ENCODE measurements around the gene SHC1. TPM values are rescaled to one million over a fixed set of nuclear protein-coding genes. Genes with fewer than 3 reads are reported as not detected.

The SHC1 gene
- total RNA-seq, 1 donor from 2014 or later = 43.3 TPM

- Mint-ChIP-seq H3K27ac (no peak overlapping the region), H3K36me3 (ENCODE audit: insufficient read depth) (peaks cover 20% of the 10 kb centered on the region), H3K27me3 (no peaks in the 10 kb centered on the region), H3K9me3 (ENCODE audit: low read depth) (no peaks in the 10 kb centered on the region), H3K4me1 (ENCODE audit: low read depth) (no peaks in the 10 kb centered on the region), H3K4me3 (ENCODE audit: low read depth) (no peak overlapping the region)
- DNase-seq (ENCODE audit: low spot score, unreplicated experiment) = no peak
- TF ChIP-seq, protein P1, sequence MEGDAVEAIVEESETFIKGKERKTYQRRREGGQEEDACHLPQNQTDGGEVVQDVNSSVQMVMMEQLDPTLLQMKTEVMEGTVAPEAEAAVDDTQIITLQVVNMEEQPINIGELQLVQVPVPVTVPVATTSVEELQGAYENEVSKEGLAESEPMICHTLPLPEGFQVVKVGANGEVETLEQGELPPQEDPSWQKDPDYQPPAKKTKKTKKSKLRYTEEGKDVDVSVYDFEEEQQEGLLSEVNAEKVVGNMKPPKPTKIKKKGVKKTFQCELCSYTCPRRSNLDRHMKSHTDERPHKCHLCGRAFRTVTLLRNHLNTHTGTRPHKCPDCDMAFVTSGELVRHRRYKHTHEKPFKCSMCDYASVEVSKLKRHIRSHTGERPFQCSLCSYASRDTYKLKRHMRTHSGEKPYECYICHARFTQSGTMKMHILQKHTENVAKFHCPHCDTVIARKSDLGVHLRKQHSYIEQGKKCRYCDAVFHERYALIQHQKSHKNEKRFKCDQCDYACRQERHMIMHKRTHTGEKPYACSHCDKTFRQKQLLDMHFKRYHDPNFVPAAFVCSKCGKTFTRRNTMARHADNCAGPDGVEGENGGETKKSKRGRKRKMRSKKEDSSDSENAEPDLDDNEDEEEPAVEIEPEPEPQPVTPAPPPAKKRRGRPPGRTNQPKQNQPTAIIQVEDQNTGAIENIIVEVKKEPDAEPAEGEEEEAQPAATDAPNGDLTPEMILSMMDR (IDR thresholded peaks at IDR 0.05; ENCODE audit: unreplicated experiment) = no peak
Measured at GRCh38 chr1:154923695-154924094, 46.9 kb downstream of the SHC1 start.

DNA sequence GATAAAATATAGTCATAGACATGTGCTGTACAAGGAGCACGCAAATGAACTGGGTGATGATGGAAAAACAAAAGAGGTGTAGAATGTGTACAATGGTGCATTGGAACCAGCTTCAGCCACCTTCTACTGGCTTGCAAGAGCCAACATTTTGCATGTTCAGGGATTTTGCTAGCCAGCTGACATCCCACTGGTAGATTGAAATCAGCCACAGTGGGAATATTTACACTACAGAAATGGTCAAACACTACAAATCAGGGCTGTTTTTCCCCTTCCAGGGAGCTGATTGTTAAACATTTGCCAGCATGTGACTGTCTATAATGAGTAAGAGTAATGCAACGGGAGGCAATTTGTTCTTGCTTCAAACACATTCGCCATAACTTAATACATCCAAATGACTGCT, 57.3 kb downstream of the SHC1 start:
- Mint-ChIP-seq H3K9me3 (ENCODE audit: low read depth) (peaks cover 14% of the 10 kb centered on the region), H3K4me3 (ENCODE audit: low read depth) (no peak overlapping the region), H3K27ac (no peak overlapping the region), H3K27me3 (no peaks in the 10 kb centered on the region), H3K4me1 (ENCODE audit: low read depth) (peaks cover 3% of the 10 kb centered on the region), H3K36me3 (ENCODE audit: insufficient read depth) (peaks cover 6% of the 10 kb centered on the region)
- TF ChIP-seq, protein P1 (IDR thresholded peaks at IDR 0.05; ENCODE audit: unreplicated experiment) = no peak
- DNase-seq (ENCODE audit: low spot score, unreplicated experiment) = no peak

GRCh38 chr1:154912755-154913154, 57.8 kb downstream of the SHC1 start:
- Mint-ChIP-seq H3K36me3 (ENCODE audit: insufficient read depth) (peaks cover 8% of the 10 kb centered on the region), H3K27ac (peak overlapping the region; percentile 62), H3K27me3 (no peaks in the 10 kb centered on the region), H3K4me3 (ENCODE audit: low read depth) (no peak overlapping the region), H3K9me3 (ENCODE audit: low read depth) (peaks cover 16% of the 10 kb centered on the region), H3K4me1 (ENCODE audit: low read depth) (peaks cover 3% of the 10 kb centered on the region)
- TF ChIP-seq, protein P1 (IDR thresholded peaks at IDR 0.05; ENCODE audit: unreplicated experiment) = no peak
- no peak for DNase-seq (ENCODE audit: low spot score, unreplicated experiment)

Small RNA genes lying within 50 kb of the gene (microRNA-seq; reads per million reads assigned to microRNA genes)
- not detected for gene MIR4258 (ENCODE audit: borderline number of aligned reads, unreplicated experiment)

Other genes starting within 250 kb of the SHC1 start
- 0.36 and 0.86 TPM in 2 replicates for gene KCNN3, start 100.5 kb downstream of the SHC1 start, total RNA-seq
- 26.3 and 26.9 TPM in 2 replicates for gene PMVK, start 34.0 kb downstream of the SHC1 start, total RNA-seq
- 69.1 and 69.5 TPM in 2 replicates for gene PBXIP1, start 14.6 kb downstream of the SHC1 start, total RNA-seq
- 49.1 and 52.7 TPM in 2 replicates for gene PYGO2, start 9.0 kb downstream of the SHC1 start, total RNA-seq
- 78.7 and 85.8 TPM in 2 replicates for gene CKS1B, start 3.9 kb upstream of the SHC1 start, total RNA-seq
- gene FLAD1, start 12.6 kb upstream of the SHC1 start, total RNA-seq = 53.7 and 55.9 TPM in 2 replicates
- gene LENEP, start 22.8 kb upstream of the SHC1 start, total RNA-seq = 0.84 TPM in 2 replicates
- 28.9 and 29.9 TPM in 2 replicates for gene ZBTB7B, start 32.1 kb upstream of the SHC1 start, total RNA-seq
- 2.2 TPM in 2 replicates for gene DCST2, start 63.0 kb upstream of the SHC1 start, total RNA-seq
- gene DCST1, start 63.1 kb upstream of the SHC1 start, total RNA-seq = not detected in 2 replicates
- gene ADAM15, start 80.6 kb upstream of the SHC1 start, total RNA-seq = 20.9 and 22.1 TPM in 2 replicates
- 45.5 and 46.8 TPM in 2 replicates for gene EFNA4, start 93.0 kb upstream of the SHC1 start, total RNA-seq
- gene EFNA3, start 108.1 kb upstream of the SHC1 start, total RNA-seq = 9.0 and 10.5 TPM in 2 replicates
- 22.1 and 22.2 TPM in 2 replicates for gene EFNA1, start 157.1 kb upstream of the SHC1 start, total RNA-seq
- gene SLC50A1, start 165.1 kb upstream of the SHC1 start, total RNA-seq = 33.3 and 35.5 TPM in 2 replicates
- gene DPM3, start 169.8 kb upstream of the SHC1 start, total RNA-seq = 45.6 and 49.3 TPM in 2 replicates
- 146 and 149 TPM in 2 replicates for gene KRTCAP2, start 202.6 kb upstream of the SHC1 start, total RNA-seq
- 21.1 and 25.7 TPM in 2 replicates for gene TRIM46, start 203.1 kb upstream of the SHC1 start, total RNA-seq
- 46.0 and 52.2 TPM in 2 replicates for gene THBS3, start 237.2 kb upstream of the SHC1 start, total RNA-seq
- 38.1 and 38.7 TPM in 2 replicates for gene MTX1, start 237.9 kb upstream of the SHC1 start, total RNA-seq